AG10803 (cell line): Measurements from ENCODE around the gene NFAT5.
"Not testable (repeated sequence)": the region's sequence is repeated elsewhere in the genome, so short reads cannot be mapped to it uniquely, and the experiment has no call there.

Source experiments
- DNase-seq: peaks from one replicate; pipeline ENCODE4 v3.0.0; 2010; ENCODE audit warnings: low read depth
- H3K4me3 ChIP-seq: 2 replicates; pipeline ENCODE4 v1.5.1; 2011; ENCODE audit warnings: mild to moderate bottlenecking, low read length, control low read depth
- CTCF ChIP-seq: conservative IDR thresholded peaks from 2 replicates; pipeline ENCODE4 v1.5.1; 2011; ENCODE audit warnings: mild to moderate bottlenecking, low read length, control low read depth, inconsistent platforms

NFAT5 gene

GRCh38 chr16:69555867-69556266, 9.9 kb upstream of the NFAT5 start:
- no peak overlapping the region for H3K4me3 ChIP-seq
- TF ChIP-seq CTCF, result no peak
- no peak for DNase-seq

DNA sequence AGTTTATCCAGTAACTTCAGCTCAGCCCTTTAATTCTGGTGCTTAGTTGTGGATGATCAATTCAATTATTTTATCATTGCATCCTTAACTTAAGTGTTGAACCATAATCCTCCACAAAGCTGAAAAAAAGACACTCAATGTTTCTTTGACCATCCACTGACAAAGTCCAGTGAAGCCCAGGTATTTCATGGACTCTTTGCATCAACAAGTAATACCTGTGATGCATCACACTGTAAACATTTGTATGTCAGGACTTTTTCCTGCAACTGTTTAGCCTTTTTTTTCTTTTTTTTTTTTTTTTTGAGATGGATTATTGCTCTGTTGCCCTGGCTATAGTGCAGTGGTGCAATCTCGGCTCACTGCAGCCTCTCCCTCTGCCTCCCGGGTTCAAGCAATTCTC, 6.6 kb upstream of the NFAT5 start:
- no peak overlapping the region for H3K4me3 ChIP-seq
- no peak for DNase-seq
- TF ChIP-seq CTCF, result no peak

DNA sequence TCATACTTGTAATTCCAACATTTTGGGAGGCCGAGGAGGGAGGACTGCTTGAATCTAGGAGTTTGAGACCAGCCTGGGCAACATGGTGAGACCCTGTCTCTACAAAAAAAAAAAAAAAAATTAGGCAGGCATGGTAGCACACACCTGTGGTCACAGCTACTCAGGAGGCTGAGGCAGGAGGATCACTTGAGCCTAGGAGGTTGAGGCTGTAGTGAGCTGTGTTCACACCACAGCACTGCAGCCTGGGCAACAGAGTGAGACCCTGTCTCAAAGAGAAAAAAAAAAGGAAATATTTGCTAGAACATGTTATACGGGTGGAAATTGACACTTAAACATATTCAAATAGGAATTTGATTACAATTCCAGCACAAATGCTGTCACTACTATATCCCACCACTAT, 4.4 kb upstream of the NFAT5 start:
- DNase-seq, H3K4me3 ChIP-seq: not testable (repeated sequence)

DNA sequence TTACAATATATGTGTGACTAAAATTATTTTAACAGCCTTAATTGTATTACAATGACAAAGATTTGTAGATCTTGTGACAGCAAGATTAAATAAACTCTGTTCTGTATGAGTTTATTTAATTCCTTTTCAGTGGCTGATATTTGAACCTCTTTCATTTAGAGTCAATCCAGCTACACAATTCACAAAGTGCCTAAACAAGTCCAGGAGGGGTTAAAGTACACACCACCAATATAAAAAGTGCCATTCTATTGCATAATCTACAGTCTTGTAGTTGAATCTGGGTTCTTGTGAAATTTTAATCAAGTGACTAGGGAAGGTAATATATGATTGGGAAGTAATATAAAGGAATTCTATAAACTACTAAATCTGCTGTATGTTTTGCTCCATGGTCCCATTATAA, 3.9 kb upstream of the NFAT5 start:
- no peak for DNase-seq
- no peak overlapping the region for H3K4me3 ChIP-seq
- no peak for TF ChIP-seq CTCF

GRCh38 chr16:69562813-69563212, 3.0 kb upstream of the NFAT5 start:
- no peak for TF ChIP-seq CTCF
- no peak for DNase-seq
- H3K4me3 ChIP-seq, result no peak overlapping the region

DNA sequence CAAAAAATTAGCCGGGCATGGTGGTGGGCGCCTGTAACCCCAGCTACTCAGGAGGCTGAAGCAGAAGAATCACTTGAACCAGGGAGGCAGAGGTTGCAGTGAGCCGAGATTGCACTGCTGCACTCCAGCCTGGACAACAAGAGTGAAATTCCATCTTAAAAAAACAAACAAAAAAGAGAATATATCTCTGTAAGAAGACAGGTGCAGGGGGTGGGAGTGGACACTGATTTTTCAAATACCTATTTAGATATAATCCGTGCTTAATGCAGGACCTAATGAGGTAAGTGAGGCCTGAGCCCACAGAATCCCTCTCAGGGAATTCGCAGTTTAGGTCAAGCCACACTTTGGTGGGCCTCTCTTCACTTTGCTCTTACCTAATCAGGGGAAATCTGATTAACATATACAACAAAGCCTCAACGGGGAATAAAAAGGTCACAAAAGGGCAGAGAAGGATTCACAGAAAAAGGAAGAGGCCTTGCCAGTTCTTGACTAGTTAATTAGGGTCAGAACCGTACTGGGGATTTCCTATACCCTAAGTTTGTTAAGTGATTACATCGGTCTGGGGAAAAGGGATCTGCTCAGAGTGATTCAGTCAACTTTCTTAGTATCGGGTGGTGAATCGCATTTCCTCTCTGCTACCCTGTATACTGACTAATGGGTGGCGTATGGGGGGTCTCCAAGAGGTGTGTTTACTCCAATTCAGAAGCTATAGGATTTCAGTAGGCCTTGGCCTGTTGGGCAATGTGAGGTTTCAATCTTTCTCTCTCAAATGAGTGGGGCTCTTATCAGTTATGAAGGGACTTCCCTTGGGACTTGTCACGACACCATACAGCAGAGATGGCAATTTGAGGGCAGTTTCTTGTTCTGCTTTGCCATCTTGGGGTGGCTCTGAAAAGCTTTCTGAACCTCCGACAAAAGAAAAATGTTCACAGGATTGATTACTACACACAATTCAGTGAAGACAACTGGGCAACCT, 1.9 kb upstream of the NFAT5 start:
- peak overlapping the region; percentile 94 for H3K4me3 ChIP-seq
- DNase-seq, result no peak
- TF ChIP-seq CTCF, result no peak

GRCh38 chr16:69564845-69565670, 708 bp upstream of the NFAT5 start:
- DNase-seq, result no peak
- H3K4me3 ChIP-seq, result peak overlapping the region; percentile 94
- no peak for TF ChIP-seq CTCF
